ENCODE measurements around the gene SGPP2.

DNA sequence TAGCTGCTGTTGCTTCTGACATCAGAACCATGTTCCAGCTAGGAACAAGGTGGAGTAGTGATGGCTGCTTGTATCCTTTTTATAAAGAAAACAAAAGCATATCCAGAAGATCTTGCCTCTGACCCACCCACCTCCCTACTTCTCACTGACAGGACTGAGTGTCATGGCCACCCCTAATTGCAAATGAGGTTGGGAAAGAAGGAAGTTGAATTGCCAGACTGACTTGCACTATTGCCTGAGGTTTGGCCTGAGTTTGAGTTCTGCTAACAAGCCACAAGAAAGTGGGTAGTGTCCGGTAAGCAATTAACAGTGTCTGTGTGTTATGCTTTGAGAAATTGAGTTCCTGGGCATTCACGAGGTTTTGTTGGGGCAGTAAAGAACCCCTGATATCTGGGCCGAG lies 22.8 kb downstream of the SGPP2 start:
- TF ChIP-seq, protein P1, sequence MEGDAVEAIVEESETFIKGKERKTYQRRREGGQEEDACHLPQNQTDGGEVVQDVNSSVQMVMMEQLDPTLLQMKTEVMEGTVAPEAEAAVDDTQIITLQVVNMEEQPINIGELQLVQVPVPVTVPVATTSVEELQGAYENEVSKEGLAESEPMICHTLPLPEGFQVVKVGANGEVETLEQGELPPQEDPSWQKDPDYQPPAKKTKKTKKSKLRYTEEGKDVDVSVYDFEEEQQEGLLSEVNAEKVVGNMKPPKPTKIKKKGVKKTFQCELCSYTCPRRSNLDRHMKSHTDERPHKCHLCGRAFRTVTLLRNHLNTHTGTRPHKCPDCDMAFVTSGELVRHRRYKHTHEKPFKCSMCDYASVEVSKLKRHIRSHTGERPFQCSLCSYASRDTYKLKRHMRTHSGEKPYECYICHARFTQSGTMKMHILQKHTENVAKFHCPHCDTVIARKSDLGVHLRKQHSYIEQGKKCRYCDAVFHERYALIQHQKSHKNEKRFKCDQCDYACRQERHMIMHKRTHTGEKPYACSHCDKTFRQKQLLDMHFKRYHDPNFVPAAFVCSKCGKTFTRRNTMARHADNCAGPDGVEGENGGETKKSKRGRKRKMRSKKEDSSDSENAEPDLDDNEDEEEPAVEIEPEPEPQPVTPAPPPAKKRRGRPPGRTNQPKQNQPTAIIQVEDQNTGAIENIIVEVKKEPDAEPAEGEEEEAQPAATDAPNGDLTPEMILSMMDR (IDR thresholded peaks at IDR 0.05): no peak
- TF ChIP-seq POLR2A (IDR thresholded peaks at IDR 0.05): no peak
